Transverse colon (tissue), 3 donors: ENCODE results near the gene RHEX.

ENCODE experiments used
- EP300 ChIP-seq: sonication (generic); formaldehyde crosslinking; IDR thresholded peaks from one replicate; pipeline ENCODE4 v1.6.1; 2017; ENCODE audit warnings: antibody characterized with exemption, low read depth
- POLR2A ChIP-seq: fragments of 450-650 bp; IDR thresholded peaks from one replicate; pipeline ENCODE4 v1.6.1; 2016; ENCODE audit warnings: antibody characterized with exemption, mild to moderate bottlenecking, moderate library complexity
- TF ChIP-seq, protein P1 (sequence below), 5 experiments: fragments of 200-600 bp in 3 of 5; fragments of 450-650 bp in 2 of 5; sonication (generic) in 3 of 5; IDR thresholded peaks; 1 replicate in 2 of 5; 2 replicates in 3 of 5; pipeline ENCODE4 v1.5.1; 2016 to 2017; ENCODE audit warnings: antibody characterized with exemption in 5 of 5, inconsistent platforms in 3 of 5, mild to moderate bottlenecking in 2 of 5, moderate library complexity in 1 of 5

DNA sequence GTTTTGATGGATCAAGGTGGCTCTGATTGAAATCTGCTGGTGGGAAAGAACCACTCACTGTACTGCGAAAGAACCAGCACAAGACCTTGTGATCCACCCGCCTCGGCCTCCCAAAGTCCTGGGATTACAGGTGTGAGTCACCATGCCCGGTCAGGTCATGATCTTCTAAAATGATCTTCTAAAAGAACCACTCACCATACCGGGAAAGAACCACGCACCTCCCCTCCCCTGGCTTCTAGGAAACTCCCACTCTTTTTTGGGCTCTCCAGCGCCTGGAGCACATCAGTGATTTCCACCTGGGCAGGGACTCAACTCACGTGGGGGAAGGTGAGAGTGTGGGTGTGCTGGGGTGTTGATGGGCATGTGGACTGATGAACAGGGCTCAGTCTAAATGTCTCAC is 41.9 kb upstream of the RHEX start:
- TF ChIP-seq POLR2A, result no peak
- no peak for TF ChIP-seq EP300
- TF ChIP-seq, protein P1, sequence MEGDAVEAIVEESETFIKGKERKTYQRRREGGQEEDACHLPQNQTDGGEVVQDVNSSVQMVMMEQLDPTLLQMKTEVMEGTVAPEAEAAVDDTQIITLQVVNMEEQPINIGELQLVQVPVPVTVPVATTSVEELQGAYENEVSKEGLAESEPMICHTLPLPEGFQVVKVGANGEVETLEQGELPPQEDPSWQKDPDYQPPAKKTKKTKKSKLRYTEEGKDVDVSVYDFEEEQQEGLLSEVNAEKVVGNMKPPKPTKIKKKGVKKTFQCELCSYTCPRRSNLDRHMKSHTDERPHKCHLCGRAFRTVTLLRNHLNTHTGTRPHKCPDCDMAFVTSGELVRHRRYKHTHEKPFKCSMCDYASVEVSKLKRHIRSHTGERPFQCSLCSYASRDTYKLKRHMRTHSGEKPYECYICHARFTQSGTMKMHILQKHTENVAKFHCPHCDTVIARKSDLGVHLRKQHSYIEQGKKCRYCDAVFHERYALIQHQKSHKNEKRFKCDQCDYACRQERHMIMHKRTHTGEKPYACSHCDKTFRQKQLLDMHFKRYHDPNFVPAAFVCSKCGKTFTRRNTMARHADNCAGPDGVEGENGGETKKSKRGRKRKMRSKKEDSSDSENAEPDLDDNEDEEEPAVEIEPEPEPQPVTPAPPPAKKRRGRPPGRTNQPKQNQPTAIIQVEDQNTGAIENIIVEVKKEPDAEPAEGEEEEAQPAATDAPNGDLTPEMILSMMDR (IDR thresholded peaks at IDR 0.05), result no peak
